ENCODE data around the gene ULBP1.
"Not testable (repeated sequence)": the region's sequence is repeated elsewhere in the genome, so short reads cannot be mapped to it uniquely, and the experiment has no call there.

Gene ULBP1

DNA sequence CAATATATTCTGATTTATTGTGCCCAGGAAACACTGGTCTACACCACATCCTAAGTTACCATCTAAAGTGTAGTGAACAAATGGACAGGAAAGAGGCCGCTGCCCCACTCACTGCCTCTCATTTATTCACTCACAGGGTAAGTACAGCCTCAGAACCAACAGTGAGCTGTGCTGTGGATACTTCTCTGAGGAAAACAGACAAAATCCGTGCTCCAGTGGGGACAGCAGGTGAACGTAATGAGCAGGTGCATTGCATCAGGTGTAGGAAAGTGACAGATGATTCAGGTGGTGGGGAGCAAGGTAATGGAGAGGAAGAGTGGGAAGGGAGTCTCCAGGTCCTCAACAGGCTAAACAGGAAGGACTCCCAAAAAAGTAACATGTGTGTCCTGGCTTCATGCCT is 30.3 kb upstream of the ULBP1 start:
- no peak for DNase-seq (ENCODE audit: low read depth in 2 of 2)

- DNase-seq (ENCODE audit: low read depth in 2 of 2) = peak; percentile 49 to 73
These were observed 29.2 kb upstream of the ULBP1 start for GRCh38 chr6:149934249-149935156.

DNA sequence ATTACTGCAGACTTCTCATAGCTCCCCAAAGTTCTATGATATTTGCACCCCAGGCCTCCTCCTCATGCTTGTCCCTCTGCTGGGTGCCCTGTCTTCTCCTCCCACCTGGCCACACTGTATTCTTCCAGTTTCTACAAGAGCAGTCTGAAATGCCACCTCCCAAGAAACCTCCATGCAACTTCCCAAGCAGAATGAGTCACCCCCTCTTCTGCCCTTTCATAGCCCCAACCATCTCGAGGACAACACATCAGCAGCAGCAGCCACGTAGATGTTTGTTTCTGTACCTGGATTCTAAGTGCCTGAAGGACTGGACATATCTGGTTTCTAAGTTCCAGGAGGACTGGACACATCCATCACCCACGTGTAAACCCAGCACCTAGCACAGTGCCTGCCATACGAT is 28.5 kb upstream of the ULBP1 start:
- DNase-seq (ENCODE audit: low read depth in 2 of 2) = no peak

GRCh38 chr6:149935668-149936067 is 28.1 kb upstream of the ULBP1 start:
- DNase-seq (ENCODE audit: low read depth in 2 of 2) = no peak

DNA sequence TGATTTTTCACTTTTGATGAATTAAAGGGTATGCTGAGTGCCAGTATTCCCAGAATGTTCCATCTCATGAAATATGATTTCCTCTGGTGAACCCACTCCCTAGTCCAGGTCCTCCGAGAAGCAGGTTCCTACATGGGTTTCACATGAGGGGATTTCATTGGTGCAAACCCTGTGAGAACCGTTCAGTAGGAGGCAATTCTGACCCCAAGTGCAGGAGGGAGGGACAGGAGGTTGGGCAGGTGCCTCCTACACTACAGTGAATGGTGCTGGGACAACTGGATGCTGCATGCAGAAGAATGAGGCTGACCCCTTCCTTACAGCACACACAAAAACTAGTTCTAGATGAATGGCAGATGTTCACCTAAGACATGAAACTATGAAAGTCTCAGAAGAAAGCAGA is 27.0 kb upstream of the ULBP1 start:
- no peak for DNase-seq (ENCODE audit: low read depth in 2 of 2)

DNA sequence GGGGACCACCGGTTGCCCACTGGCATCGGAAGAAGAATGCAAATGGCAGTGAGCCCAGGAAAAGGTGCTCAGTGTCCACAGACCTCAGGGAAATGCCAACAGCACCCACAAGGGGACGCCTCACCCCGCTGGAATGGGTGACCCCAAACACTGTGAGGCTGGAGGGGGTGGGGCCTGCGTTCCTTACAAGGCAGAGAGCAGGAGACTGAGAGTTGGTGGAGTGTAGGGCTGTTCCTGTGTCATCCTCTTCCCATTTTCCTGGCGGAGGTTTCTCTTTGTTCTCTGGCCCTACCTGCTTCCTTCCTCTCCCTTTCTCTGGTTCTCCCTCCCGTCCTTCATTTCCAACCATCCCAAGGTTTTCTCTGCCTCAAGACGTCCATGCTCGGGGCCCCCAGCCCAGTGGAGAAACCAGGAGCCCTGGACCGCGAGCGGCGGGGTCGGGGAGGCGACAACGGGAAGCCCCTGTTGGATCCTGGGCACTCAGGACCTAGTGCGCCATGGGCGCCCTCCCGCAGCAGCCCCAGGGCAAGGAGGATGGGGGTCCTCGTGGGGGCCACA is 25.7 kb upstream of the ULBP1 start:
- DNase-seq (ENCODE audit: low read depth in 2 of 2) = not testable (repeated sequence)

DNA sequence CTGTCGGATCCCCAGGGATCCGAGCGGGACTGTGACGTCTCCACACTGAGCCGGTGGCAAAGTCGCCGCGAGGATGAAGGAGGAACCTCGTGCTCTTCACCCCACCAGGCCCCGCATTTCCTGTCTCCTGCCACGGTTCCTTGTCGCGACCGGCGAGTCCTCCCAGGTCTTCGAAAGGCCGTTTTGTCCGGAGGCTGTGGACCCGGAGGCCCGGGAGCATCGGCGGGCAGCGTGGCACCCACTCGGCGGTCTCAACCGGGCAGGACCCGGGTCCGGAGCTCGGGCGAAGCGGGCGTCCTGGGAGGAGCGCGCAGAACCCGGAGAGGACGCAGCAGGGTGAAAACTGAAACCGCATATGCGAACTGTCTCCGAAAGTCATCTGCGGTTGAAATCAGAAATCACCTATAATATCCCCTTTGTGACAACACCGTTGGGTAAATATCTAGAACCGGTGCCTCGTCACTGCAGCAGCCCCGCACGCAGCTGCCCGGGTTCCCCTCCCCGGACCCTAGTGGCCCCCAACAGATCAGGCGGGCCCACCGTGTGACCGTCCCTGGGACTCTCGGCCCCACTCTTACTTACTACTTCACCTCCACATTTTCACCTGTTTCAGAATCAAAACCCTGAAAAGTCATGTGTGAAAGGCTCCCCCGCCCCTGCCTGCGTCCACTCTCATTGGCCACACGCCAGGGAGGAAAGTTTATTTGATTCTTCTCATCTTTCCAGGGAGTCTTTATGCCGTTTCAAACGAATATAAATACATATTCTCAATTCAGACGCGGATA is 25.0 kb upstream of the ULBP1 start:
- peak in 1 of 2 donors; percentile 21 for DNase-seq (ENCODE audit: low read depth in 2 of 2)

DNA sequence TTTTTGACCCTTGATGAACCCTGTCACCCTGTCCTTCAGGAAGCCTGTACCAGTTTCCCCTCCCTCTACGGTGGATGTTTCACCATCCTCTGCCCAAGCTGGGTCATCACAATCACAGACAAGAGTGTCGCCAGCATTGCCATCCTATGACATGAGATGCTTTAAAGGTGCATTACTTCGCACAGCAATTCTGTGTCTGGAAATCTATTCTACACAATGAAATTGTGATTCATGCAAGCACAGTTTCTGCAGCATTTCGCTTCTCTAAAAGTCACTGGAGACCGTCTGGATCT is 24.4 kb upstream of the ULBP1 start:
- no peak for DNase-seq (ENCODE audit: low read depth in 2 of 2)

- DNase-seq (ENCODE audit: low read depth in 2 of 2) = no peak
These were observed 23.7 kb upstream of the ULBP1 start for GRCh38 chr6:149939909-149940671.

GRCh38 chr6:149940672-149940982 is 23.1 kb upstream of the ULBP1 start:
- DNase-seq (ENCODE audit: low read depth in 2 of 2) = no peak

- peak; percentile 76 to 86 for DNase-seq (ENCODE audit: low read depth in 2 of 2)
These were observed 21.9 kb upstream of the ULBP1 start, which contains the start of gene ULBP2 for GRCh38 chr6:149941583-149942460. TSS of gene ULBP2 (plus strand) at chr6:149942014. CDS start at chr6:149942073, 59 bp downstream.

DNA sequence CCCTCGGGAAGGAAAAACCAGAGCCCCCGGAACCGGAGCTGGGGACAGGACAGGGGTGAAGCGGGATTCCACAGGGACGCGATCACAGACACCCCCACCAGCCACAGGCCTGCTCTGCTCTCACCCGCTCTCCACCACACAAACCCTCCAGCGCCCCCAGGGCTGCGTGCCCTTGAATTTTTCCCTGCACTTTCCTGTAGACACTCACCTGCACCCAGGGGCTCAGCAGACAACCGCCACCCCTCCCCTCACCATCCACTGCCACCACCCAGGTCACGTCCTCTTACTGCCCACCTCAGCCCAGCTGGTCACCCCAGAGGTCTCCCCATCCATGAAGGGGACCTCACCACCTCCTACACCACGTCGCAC is 21.3 kb upstream of the ULBP1 start:
- no peak for DNase-seq (ENCODE audit: low read depth in 2 of 2)

DNA sequence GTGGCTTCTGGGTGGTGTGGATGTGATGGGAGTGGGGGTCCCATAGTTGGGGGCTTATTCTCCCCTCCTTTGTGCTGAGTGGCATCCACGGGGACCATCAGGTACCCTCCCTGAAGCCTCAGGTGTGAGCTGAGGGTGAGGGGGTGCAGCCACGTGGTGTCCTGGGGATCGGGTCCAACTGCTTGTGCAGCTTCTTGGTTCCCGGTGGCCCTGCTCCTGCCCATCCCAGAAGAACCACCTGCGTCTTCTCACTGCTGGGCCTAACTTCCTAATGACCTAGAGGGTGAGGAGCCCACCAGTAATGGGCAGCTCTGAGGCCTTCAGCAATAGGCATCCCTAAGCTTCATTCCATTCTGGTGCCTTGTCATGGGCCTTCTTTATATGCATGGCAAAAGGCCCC is 20.4 kb upstream of the ULBP1 start:
- DNase-seq (ENCODE audit: low read depth in 2 of 2) = not testable (repeated sequence)

DNA sequence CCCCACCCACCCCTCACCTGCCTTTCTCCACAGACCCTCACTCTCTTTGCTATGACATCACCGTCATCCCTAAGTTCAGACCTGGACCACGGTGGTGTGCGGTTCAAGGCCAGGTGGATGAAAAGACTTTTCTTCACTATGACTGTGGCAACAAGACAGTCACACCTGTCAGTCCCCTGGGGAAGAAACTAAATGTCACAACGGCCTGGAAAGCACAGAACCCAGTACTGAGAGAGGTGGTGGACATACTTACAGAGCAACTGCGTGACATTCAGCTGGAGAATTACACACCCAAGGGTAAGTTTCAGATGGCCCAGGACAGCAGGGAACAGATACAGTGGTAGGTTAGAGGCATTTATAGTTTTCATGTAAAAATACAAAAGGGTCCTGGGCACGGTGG is 18.5 kb upstream of the ULBP1 start:
- DNase-seq (ENCODE audit: low read depth in 2 of 2) = not testable (repeated sequence)

- DNase-seq (ENCODE audit: low read depth in 2 of 2) = not testable (repeated sequence)
These were observed 17.1 kb upstream of the ULBP1 start for GRCh38 chr6:149946631-149947030.

DNA sequence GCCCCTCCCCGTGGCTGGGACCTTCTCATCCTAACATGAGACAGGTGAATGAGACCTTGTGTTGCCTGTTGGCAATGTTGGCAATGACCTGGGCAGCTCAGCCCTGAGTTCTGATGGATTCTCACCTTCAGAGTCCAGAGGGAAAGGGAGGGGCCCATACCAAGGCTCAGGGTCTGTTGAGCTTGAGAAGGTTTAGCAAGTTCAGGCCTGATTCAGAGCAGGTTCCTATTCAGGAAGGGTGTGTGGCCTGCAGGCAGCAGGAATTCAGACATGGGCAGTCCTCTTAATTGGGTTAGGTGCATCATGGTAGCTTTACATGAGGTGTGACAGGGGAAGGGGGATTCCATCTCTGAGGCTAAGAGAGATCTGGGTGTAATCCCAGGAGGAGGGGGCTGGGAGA is 16.2 kb upstream of the ULBP1 start:
- DNase-seq (ENCODE audit: low read depth in 2 of 2) = not testable (repeated sequence)

DNA sequence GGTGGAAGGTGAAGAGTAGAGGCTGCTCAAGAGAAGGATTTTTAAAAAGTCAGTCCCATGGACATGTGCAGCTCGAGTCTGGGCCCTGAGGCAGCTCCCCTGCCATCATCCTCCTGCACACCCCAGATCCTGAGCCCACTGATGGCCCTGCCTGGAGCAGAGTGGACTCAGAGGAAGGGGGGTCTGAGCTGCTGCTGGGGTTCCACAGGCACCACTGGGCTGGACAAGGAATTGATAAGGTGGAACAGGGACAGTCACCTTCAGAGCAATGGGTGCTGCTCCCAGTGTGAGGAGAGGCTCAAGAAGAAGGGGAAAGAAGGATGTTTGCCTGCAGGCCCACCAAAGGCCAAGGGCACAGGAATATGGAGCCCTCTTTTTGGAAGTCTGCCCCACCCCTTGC is 15.7 kb upstream of the ULBP1 start:
- DNase-seq (ENCODE audit: low read depth in 2 of 2) = no peak

DNA sequence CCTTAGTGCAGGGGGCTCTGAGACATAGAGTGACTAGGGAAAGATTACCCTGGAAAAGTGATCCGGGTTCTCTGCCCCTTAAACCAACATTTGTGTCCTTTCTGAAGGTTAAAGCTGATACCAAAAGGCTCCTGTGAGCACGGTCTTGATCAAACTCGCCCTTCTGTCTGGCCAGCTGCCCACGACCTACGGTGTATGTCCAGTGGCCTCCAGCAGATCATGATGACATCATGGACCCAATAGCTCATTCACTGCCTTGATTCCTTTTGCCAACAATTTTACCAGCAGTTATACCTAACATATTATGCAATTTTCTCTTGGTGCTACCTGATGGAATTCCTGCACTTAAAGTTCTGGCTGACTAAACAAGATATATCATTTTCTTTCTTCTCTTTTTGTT is 15.1 kb upstream of the ULBP1 start:
- DNase-seq (ENCODE audit: low read depth in 2 of 2) = no peak

- DNase-seq (ENCODE audit: low read depth in 2 of 2) = no peak
These were observed 13.3 kb upstream of the ULBP1 start for GRCh38 chr6:149950423-149950822.

DNA sequence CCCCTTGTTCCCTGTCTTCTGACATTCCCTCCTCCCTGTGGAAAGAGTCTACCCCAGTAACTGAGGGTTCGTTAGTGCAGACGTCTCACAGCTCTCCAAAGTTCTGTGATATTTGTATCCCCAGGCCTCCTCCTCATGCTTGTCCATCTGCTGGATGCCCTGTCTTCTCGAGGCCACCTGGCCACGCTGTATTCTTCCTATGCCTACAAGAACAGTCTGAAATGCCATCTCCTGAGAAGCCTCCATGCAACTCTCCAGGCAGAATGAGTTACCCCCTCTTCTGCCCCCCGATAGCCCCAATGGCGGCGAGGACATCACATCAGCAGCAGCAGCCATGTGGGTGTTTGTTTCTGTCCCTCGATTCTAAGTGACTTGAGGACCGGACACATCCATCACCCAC is 12.6 kb upstream of the ULBP1 start:
- DNase-seq (ENCODE audit: low read depth in 2 of 2) = no peak

DNA sequence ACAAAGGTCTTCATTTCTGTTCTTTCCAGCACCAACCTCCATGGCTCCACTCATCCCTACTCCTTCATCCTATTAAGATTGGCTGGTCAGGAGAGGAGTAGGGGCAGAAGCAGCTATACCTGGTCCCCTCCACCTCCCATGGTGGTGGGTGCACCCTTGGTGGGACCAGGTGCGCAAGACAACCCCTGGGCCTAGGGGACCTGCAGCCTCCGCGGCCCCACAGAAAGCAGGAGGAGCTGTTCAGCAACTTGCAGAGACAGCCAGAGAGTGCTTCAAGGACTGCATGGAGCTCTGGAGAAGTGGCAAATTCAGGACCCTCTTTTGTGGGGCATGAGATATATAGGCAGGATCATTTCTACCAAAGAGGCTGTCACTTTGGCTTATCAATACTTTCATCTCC is 12.1 kb upstream of the ULBP1 start:
- no peak for DNase-seq (ENCODE audit: low read depth in 2 of 2)
